HG03280 (cell line): ENCODE measurements around the gene SMURF2.

Experiments used
- ATAC-seq: cut with Tn5 transposase; IDR thresholded peaks from one replicate; pipeline ENCODE4 v1.9.1; 2021; ENCODE audit warnings: mild to moderate bottlenecking, moderate library complexity; ENCODE audit not compliant: unreplicated experiment

Gene SMURF2

DNA sequence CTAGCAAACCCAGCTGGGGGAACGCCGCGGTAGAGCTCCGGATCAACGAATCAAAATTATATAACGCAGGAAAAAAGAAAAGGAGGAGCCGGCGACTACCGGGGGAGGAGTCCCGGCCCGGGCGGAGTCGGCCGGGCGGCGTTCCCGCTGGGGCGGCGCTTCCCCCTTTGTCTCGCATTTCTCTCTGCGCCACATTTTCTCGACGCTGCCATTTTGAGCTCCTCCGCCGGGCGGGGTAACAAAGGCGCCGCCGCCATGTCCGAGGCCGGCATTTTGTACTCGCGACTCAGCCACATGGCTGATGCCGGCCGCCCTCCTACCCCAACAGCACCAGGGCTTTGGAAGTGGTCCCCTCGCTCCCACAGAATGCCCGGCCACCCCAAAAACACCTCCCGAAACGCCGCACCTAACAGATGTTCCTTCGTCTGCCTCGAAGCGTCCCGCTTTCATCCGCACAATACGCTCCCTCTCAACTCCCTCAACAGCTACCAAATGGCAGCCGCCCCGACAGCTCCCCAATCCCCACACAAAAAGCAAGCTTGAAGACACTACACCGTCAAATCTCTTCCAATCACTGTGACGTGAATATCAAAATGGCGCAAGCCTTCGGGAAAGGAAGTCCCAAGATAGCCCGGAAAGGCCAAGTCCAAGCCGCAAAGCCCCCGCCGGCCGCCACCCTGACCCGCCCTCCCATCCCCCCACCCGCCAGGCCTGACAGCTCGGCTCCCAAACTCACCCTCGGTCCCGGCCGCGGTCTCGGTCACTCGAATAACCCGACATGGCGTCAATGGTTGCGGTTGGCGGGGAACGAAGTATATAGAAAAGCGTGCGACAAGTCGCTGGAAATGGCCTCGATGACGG, 156.5 kb downstream of the SMURF2 start:
- peak; percentile 27 for ATAC-seq

DNA sequence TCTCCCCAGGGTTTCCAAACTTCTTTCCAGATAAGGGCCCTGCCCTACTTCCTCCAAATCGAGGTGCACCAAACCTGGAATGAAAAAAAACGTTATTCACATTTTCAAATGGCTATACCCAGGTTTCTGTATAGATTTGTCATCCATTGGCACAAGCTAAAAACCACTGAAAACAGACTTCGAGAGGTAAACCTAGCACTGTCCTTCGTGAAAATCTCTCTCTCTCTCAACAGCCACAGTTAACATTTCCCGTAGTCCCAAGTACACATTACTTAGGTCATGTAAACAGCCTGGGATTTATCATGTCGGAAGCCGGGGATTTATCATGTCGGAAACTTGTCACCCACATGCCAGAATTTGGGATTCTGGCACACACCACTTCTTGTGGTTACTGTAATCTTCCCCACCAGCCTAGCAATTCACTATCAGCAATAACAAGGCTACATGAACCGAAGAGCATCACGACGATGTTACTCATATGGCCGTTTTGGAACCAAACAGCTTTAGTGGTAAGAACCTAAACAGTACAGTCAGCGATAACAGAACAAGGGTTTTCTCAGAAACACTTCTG, 157.3 kb downstream of the SMURF2 start:
- no peak for ATAC-seq

DNA sequence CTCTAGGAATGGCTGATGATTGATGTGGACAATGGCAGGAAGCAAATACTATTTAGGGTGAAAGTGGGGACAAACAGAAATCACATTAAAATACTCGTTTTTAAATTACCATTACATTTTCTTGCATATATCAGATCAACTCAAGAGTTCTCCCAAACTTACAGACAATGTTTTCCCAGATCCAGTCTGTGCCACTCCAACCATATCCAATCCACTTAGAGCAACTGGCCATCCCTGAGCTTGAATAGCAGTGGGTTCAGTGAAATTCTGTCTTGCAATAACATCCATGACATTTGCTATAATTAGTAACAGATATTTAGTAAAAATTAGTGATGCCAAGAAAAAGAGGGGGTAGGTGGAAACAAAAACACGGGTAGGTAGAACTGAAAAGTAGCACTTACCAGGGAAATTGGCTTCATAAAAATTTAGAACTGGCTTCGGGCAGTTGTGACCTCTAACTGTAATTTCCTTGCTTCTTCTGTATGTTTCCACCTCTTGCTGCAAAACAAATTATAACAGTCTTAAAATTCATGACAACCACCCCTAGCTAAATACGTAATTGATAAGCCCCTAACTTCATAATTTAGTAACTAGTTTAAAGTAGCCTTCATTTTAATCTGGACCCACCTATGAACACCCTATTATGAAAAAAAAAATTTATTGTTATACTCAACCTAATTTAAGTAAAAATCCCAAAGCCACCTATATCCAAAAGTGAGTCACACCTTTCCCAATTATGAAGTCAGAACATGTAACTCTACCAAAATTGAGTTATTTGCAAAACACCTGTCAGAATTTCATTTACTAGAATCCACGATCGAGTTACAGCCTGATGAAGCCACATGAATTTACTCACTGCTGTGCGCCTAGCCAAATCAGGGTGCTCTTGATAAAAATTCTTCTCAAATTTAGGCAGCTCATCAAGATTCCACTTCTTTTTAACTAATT, 158.0 kb downstream of the SMURF2 start:
- no peak for ATAC-seq

DNA sequence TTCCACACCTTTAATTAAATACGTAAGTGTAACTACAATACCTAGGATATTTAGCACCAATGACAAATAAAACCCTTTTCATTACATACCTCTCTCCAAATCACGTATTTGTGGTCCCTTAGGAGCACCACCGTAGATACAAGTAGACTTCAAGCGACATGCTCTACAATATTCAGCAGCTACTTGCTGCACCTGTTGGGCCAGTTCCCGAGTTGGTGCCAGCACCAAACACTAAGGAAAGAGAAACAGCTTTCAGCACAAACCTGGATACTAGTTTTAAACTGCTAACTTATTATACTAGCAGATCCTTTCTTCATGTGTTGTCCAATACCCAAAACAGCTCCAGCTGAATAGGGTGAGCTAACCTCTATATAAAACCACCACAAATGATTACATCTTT, 158.8 kb downstream of the SMURF2 start:
- ATAC-seq, result no peak

DNA sequence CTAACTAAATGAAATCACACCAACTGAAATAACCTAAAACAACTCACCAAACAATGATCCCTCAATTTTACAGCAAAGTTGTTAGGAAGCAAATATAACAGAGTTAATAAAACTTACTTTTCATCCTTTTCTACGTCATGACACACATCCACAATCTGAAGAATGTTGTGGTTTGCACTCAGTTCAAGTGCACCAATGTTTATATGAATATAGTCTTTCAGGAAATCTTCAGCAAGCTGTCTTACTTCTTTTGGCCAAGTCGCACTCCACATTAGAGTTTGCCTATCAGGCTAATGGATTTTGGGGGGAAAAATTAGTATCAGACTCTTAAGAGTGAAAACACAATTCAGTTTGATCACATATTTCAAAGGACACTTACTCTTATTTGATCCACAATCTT, 159.3 kb downstream of the SMURF2 start:
- no peak for ATAC-seq

DNA sequence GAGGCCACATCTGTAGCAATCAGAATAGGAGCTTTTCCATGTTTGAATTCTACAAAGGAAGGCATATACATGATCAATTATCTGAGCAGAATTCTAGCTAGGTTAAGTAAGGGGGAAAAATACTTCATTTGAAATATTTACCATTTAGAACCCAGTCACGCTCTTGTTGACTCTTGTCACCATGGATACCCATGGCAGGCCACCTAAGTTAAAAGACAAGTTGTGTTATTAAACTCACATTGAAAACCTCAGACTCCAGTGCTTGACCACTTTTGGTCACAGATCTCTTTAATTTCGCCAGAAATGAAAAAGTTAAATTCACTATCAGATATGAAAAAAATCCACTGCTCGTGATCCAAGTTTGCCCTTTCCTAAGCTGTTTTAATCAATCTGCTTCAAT, 160.1 kb downstream of the SMURF2 start:
- no peak for ATAC-seq

DNA sequence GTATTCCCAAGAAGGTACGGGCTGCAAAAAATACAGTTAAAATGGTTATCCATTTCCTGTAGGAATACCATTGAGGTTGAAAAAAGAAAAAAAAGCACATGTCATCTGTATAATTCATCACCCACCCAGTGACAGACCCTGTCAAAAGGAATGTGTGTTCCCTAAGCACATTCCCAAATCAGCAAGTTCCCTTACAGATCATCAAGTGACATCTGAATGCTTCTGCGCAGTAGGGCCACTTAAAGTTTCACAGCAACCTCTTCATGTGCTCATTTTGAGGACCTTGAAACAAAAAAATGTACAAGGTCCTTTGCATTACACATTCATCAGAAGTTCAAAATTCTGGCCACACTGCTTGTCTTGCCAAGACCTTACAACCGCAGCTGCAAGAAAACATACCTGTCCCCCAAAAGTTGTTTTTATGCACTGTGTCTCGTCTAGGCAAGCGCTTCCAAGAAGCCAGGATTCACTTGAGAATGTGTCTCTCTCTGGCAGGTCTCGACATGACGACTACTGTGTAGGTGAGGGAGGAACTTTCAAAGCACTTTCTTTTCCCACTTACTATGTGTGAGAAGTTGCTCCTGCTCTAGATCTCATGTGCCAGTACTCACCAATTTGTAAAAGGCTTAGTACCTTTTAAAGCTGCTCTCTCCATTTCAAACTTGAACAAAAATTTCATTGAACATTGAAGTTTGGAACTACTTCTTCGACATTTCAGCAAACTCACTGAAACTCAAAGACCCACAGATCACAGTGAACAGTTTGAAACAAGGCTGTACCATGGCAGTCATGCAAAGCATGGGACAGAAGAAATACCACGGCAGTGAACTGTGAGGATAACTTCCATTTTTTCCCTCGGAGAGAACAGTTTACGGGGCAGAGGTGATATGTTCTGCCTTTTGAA, 161.0 kb downstream of the SMURF2 start:
- ATAC-seq, result no peak

DNA sequence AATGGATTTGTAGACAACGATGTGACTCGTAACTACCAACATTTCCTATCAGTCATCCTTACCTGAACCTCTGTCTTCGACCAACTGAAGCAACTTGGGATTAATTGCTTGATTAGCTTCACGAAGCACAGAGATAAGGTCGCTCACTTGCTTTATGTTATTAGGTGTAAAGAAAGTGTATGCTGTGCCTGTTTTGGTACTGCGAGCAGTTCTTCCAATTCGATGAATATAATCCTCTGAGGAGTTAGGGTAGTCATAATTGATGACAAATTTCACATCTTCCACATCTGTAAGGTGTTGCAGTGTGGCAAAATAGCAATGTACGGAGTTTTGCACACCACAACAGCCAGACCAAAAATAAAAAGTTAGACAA, 161.6 kb downstream of the SMURF2 start:
- no peak for ATAC-seq

DNA sequence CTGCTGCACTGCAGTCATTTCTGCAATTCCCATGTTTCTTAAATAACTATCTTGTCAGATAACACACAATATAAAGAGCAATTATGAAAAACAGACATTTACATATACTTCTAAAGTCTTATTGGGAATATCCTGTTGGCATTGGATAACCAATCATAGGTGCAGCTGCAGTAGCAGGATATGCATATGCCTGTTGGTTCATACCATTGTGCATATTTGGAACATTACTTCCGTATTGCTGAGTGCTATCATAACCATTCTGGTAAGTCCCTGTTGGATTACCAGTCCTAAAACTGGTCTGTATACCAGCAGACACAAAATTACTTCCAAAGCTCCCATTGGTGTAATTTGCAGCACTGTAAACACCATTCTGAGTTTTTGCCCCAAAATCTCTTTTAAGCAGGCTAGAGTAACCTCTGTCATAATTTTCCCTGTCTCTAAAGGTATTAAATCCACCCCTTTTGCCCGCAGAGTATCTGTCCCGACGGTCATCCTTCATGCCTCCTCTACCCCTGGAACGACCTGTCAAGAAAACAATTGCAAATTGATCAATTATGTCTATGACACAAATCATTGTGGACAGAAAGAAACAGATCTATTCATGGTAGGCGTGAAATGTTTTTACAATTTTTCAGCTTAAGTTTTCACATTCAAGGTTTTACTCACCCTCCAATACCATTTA, 162.2 kb downstream of the SMURF2 start:
- no peak for ATAC-seq

DNA sequence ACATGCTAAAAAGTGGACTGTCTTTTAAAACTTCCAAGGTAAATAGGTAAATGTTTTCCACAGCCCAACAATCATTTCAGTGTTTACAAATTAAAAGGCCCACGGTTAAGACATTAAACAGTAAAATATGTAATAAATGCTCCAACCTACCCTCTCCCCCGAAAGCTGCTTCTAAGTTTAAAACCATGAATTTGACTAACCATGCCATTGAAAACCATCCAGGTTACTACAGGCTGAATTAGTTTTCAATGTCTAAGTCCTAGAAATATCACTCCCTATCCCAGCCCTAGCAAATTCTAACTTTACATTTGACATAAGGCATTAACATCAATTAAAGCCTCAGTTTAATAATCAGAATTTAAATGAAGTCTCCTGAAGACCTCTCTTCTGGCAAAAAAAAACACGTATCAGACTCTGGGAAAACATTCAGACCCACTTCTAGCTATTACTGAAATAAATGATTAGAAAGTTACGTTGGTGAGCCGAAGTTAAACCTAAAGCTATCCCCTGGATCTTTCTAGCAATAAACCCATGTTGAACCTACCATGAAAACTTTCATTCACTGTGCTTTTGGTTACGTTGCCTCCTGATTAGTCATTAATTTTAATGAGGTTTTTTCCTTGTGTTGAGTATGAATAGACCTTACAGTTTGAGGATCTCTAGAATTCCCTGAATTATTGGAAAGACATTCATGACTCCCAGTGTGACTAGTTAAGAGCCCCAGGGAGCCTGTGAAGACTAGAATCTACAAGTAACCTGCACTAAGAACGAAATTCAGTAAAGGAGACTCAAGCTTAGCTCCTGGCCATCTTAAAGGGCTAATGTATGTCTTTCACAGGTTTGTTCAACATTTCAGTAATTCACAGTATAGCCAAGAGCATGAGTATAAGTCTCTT, 163.6 kb downstream of the SMURF2 start:
- ATAC-seq, result no peak

DNA sequence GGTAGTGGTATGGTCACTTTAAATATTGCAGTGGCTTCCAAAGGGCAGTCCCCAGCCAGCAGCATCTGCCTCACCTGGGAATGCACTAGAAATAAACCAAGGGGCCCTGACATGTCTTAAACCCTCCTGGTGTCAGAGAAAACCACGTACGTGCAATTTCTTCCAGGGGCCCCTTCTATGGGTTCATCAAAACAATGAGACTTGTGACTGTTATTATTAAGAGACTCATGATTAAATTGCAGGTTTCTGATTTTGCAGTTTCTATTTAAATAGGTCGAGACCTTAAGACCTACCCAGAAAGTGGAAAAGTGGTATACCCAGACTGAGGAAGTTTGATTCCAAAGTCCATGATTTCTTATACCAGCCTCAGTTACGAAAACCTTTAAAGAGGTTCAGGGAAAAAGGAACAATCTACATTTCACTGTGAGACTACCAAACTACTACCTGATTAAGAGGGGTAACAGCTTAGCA, 164.5 kb downstream of the SMURF2 start:
- ATAC-seq, result no peak

DNA sequence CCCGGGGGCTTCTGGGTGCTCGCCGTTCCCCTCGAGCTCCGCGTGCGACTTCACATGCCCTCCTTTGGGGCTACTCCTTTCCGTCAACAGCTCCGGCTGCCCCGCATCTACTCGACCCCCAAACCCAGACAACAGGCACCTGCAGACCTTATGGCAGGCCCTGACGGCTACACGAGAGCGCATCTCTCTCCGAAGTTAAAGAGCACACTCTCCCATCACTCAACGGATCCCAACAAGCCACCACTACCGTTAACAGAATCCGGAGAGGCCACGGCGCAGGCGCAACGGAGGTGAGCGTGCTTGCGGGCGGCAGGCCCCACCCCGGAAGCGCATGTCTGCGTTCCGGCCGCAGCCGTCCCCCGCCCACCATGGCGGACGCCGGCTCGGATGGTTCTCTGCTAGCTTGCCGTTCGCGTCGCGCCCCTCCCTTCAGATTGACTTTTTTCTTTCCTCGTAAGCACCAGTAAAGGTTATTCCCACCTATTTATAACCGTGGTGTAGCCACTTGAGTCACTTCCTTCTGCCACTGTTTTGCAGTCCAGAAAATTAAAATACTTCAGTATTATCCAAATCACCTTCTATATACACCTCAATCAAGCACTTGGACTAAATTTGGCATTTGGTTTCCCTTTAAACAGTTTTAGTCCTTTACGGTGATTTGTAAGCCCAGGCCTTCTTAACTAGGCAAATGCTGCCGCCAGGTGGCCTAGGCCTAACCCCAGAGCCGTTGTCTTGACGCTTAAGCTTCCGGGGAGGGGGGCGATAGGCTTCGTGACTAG, 165.1 kb downstream of the SMURF2 start, which contains the start of gene POLG2:
TSS of gene POLG2 (minus strand) at position 269 of the 779 bp plus-strand sequence. CDS start at position 183, 86 bp downstream.
- ATAC-seq, result peak; percentile 80

DNA sequence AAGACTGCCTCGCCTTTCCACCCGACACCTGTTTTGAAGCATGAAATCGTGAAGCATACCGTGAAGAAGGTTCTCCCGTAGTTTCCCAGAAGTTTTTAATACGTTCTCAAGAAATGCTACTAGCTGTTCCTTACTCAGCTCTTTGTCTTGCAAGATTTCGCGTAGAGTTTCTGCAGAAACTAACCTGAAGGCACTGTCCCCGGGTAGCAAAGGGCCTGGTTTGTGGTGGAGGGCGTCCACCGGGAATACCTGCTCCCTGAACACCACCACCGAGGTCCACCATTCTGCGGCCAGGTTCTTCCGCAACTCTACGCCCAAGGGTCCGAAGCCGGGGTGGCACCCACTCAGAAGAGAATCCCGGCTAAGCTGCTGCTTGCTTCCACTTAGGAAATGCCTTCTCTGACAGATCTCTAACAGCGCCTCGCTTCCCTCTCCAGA, 165.7 kb downstream of the SMURF2 start:
- ATAC-seq, result no peak
